HCT116 (cell line): Measurements from ENCODE around the gene PRKCA. TPM values are rescaled to one million over a fixed set of nuclear protein-coding genes. Genes with fewer than 3 reads are reported as not detected.

Source experiments
- ATAC-seq: fragments of 200-7000 bp; cut with Tn5 transposase; 2 replicates; pipeline ENCODE4 v1.9.1; 2020; ENCODE audit warnings: mild to moderate bottlenecking, moderate library complexity
- BruUV-seq: library from RNA; stranded (reverse); fragments of 400-500 nt; replicated peaks from 2 replicates; lab custom pipeline; 2021; lab: Mats Ljungman, UMichigan
- CTCF ChIA-PET: fragments of 300-600 bp; sonication (Branson Sonifier 250); formaldehyde crosslinking; loops from one replicate; lab custom pipeline; 2021; ENCODE audit warnings: antibody characterized with exemption; lab: Charles Lee
- POLR2A ChIA-PET: fragments of 300-600, 350-600 bp; sonication (Branson Sonifier 250); formaldehyde crosslinking; loops from one replicate; lab custom pipeline; 2021; ENCODE audit warnings: antibody characterized with exemption; lab: Charles Lee
- RAD21 ChIA-PET, 2 experiments: fragments of 300-600 bp; sonication (Branson Sonifier 250); formaldehyde crosslinking; loops; one replicate each; lab custom pipeline; 2023; ENCODE audit warnings: low total read pairs in 2 of 2; ENCODE audit not compliant: uncharacterized antibody in 2 of 2, unreplicated experiment in 2 of 2, low non-redundant PET in 1 of 2; lab: Charles Lee
- DNase-seq: peaks from one replicate; pipeline ENCODE4 v3.0.0-alpha.2; 2010; ENCODE audit warnings: low read depth, low spot score
- H2AFZ ChIP-seq: fragments of 200-600 bp; shearing (Covaris generic), sonication (generic); 2 replicates; pipeline ENCODE4 v1.6.1; 2017; ENCODE audit warnings: low read depth, mixed run types, mixed read lengths, antibody characterized with exemption, low read length; ENCODE audit not compliant: poor library complexity, severe bottlenecking
- H3K27ac ChIP-seq: 2 replicates; pipeline ENCODE4 v1.5.1; 2012; ENCODE audit warnings: low read depth, low read length
- H3K27me3 ChIP-seq: fragments of 200-600 bp; sonication (generic); 2 replicates; pipeline ENCODE4 v1.6.1; 2016; ENCODE audit warnings: mixed run types, low read length, mixed read lengths; ENCODE audit not compliant: insufficient read depth
- H3K36me3 ChIP-seq, 2 experiments: fragments of 200-500 bp in 1 of 2; fragments of 200-600 bp in 1 of 2; sonication (Bioruptor generic) in 1 of 2; sonication (generic) in 1 of 2; 2 replicates each; pipeline versions ENCODE4 v1.5.1 to v1.6.1; 2014 to 2016; ENCODE audit warnings: low read length in 2 of 2, inconsistent platforms in 1 of 2, mixed read lengths in 1 of 2, mixed run types in 1 of 2; ENCODE audit not compliant: insufficient read depth in 2 of 2, control insufficient read depth in 1 of 2
- H3K4me1 ChIP-seq, 2 experiments: fragments of 200-600 bp in 1 of 2; sonication (generic) in 1 of 2; 2 replicates each; pipeline versions ENCODE4 v1.5.1 to v1.6.1; 2012 to 2017; ENCODE audit warnings: low read length in 2 of 2, inconsistent platforms in 1 of 2, mild to moderate bottlenecking in 1 of 2, mixed read lengths in 1 of 2, mixed run types in 1 of 2, moderate library complexity in 1 of 2; ENCODE audit not compliant: insufficient read depth in 2 of 2, control insufficient read depth in 1 of 2
- H3K4me2 ChIP-seq: fragments of 200-600 bp; sonication (generic); 2 replicates; pipeline ENCODE4 v1.6.1; 2017; ENCODE audit warnings: mixed run types, low read length, mixed read lengths
- H3K4me3 ChIP-seq, 2 experiments: fragments of 200-600 bp in 1 of 2; sonication (generic) in 1 of 2; replicated peaks in 1 of 2; 2 replicates each; pipeline ENCODE4 v1.5.1; 2011 to 2016; ENCODE audit warnings: low read length in 2 of 2, control low read depth in 1 of 2, low read depth in 1 of 2, mild to moderate bottlenecking in 1 of 2, mixed read lengths in 1 of 2, mixed run types in 1 of 2
- H3K79me2 ChIP-seq: fragments of 200-600 bp; sonication (generic); 2 replicates; pipeline ENCODE4 v1.6.1; 2017; ENCODE audit warnings: mild to moderate bottlenecking, mixed run types, low read length, moderate library complexity, mixed read lengths; ENCODE audit not compliant: insufficient read depth
- H3K9ac ChIP-seq: fragments of 200-600 bp; sonication (generic); 2 replicates; pipeline ENCODE4 v1.6.1; 2016; ENCODE audit warnings: low read length, mixed read lengths
- H3K9me2 ChIP-seq: fragments of 200-600 bp; sonication (generic), shearing (Covaris generic); 2 replicates; pipeline ENCODE4 v1.6.1; 2017; ENCODE audit warnings: mixed run types, mild to moderate bottlenecking, moderate library complexity; ENCODE audit not compliant: insufficient read depth
- H3K9me3 ChIP-seq, 2 experiments: fragments of 200-500 bp in 1 of 2; fragments of 200-600 bp in 1 of 2; sonication (Bioruptor generic) in 1 of 2; sonication (generic) in 1 of 2; 2 replicates each; pipeline ENCODE4 v1.6.1; 2014 to 2017; ENCODE audit warnings: low read length in 2 of 2, mixed read lengths in 2 of 2, inconsistent platforms in 1 of 2, low read depth in 1 of 2, mild to moderate bottlenecking in 1 of 2, mixed run types in 1 of 2, moderate library complexity in 1 of 2; ENCODE audit not compliant: control insufficient read depth in 1 of 2, insufficient read depth in 1 of 2
- H4K20me1 ChIP-seq: fragments of 200-600 bp; sonication (generic), shearing (Covaris generic); 2 replicates; pipeline ENCODE4 v1.6.1; 2017; ENCODE audit warnings: mixed run types, mild to moderate bottlenecking, moderate library complexity; ENCODE audit not compliant: insufficient read depth
- CBX3 ChIP-seq: IDR thresholded peaks from 2 replicates; pipeline ENCODE4 v1.6.1; 2012; ENCODE audit warnings: low read depth
- EZH2 ChIP-seq: fragments of 200-600 bp; sonication (generic); IDR thresholded peaks from 2 replicates; pipeline ENCODE4 v1.6.1; 2017; ENCODE audit warnings: antibody characterized with exemption, mixed run types
- EZH2phosphoT487 ChIP-seq: fragments of 200-600 bp; IDR thresholded peaks from 2 replicates; pipeline ENCODE4 v1.6.1; 2018; ENCODE audit warnings: antibody characterized with exemption, borderline replicate concordance
- JUND ChIP-seq: IDR thresholded peaks from 2 replicates; pipeline ENCODE4 v1.6.1; 2012
- MAX ChIP-seq: IDR thresholded peaks from 2 replicates; pipeline ENCODE4 v1.6.1; 2012
- POLR2A ChIP-seq: IDR thresholded peaks from 2 replicates; pipeline ENCODE4 v1.7.0; 2011; ENCODE audit warnings: borderline replicate concordance; ENCODE audit not compliant: insufficient read depth, insufficient read length; ENCODE audit errors: extremely low read depth
- RAD21 ChIP-seq: IDR thresholded peaks from 2 replicates; pipeline ENCODE4 v1.6.1; 2012; ENCODE audit warnings: low read depth, mild to moderate bottlenecking
- SIN3A ChIP-seq: IDR thresholded peaks from 2 replicates; pipeline ENCODE4 v1.6.1; 2012; ENCODE audit warnings: low read depth
- ZFX ChIP-seq: fragments of 450-650 bp; IDR thresholded peaks from 2 replicates; pipeline ENCODE4 v1.6.1; 2017
- ZNF274 ChIP-seq: fragments of 200-500 bp; sonication (Bioruptor generic); IDR thresholded peaks from 2 replicates; pipeline ENCODE4 v1.6.1; 2014; ENCODE audit warnings: mild to moderate bottlenecking, low read depth, low read length, inconsistent platforms
- intact Hi-C: fragments of 100-400 bp; cut with micrococcal nuclease; formaldehyde crosslinking; loops from 2 replicates; pipeline ENCODE4 v1.10.0; 2022
- total RNA-seq: library from RNA; stranded (reverse); gene quantifications from one replicate; pipeline ENCODE4 v1.2.1, GENCODE V29; 2021; ENCODE audit not compliant: unreplicated experiment
- TF ChIP-seq, protein P1 (sequence below), 3 experiments: fragments of 200-600 bp in 1 of 3; sonication (generic) in 1 of 3; IDR thresholded peaks in 2 of 3; conservative IDR thresholded peaks in 1 of 3; 2 replicates each; pipeline ENCODE4 v1.5.1; 2012 to 2017; ENCODE audit warnings: low read depth in 2 of 3, low read length in 2 of 3, antibody characterized with exemption in 1 of 3, borderline replicate concordance in 1 of 3, control low read depth in 1 of 3, mild to moderate bottlenecking in 1 of 3, mixed read lengths in 1 of 3, mixed run types in 1 of 3, moderate library complexity in 1 of 3; ENCODE audit not compliant: insufficient read depth in 1 of 3

The PRKCA gene
- total RNA-seq, 1 experiment from 2014 or later, result 18.8 TPM

- Histone ChIP-seq H3K4me2 (no peak overlapping the region), H3K27ac (no peak overlapping the region), H3K36me3 (no peaks in the 10 kb centered on the region), H2AFZ (no peak overlapping the region), H3K79me2 (no peaks in the 10 kb centered on the region), H3K9me3 (no peaks in the 10 kb centered on the region), H3K27me3 (no peaks in the 10 kb centered on the region), H4K20me1 (no peaks in the 10 kb centered on the region), H3K4me3 (no peak overlapping the region), H3K4me1 (no peaks in the 10 kb centered on the region), H3K9ac (no peak overlapping the region), H3K9me2 (no peaks in the 10 kb centered on the region)
- DNase-seq, result no peak
- BruUV-seq, result no TSS peak
- ChIA-PET CTCF (no interaction called here), RAD21 (no interaction called here), POLR2A (no interaction called here)
- intact Hi-C loops, result no loop called here
- TF ChIP-seq JUND, result no peak
- TF ChIP-seq, protein P1, sequence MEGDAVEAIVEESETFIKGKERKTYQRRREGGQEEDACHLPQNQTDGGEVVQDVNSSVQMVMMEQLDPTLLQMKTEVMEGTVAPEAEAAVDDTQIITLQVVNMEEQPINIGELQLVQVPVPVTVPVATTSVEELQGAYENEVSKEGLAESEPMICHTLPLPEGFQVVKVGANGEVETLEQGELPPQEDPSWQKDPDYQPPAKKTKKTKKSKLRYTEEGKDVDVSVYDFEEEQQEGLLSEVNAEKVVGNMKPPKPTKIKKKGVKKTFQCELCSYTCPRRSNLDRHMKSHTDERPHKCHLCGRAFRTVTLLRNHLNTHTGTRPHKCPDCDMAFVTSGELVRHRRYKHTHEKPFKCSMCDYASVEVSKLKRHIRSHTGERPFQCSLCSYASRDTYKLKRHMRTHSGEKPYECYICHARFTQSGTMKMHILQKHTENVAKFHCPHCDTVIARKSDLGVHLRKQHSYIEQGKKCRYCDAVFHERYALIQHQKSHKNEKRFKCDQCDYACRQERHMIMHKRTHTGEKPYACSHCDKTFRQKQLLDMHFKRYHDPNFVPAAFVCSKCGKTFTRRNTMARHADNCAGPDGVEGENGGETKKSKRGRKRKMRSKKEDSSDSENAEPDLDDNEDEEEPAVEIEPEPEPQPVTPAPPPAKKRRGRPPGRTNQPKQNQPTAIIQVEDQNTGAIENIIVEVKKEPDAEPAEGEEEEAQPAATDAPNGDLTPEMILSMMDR (IDR thresholded peaks at IDR 0.05 in 2 of 3, conservative IDR thresholded peaks at IDR 0.05 in 1 of 3; ENCODE audit: borderline replicate concordance in 1 of 3, insufficient read depth in 1 of 3, low read depth in 2 of 3, low read length in 2 of 3), result no peak
- no peak for TF ChIP-seq EZH2phosphoT487
- no peak for TF ChIP-seq ZNF274
- no peak for TF ChIP-seq SIN3A
- no peak for TF ChIP-seq CBX3
- TF ChIP-seq POLR2A, result no peak
- TF ChIP-seq RAD21, result no peak
- no peak for TF ChIP-seq EZH2
- TF ChIP-seq ZFX, result no peak
- no peak for TF ChIP-seq MAX
- ATAC-seq, result no peak
Observed at GRCh38 chr17:66769911-66770310, 467.5 kb downstream of the PRKCA start.
